Astrocyte of the spinal cord (primary cell): ENCODE results near the gene GCC2.
"Not testable (repeated sequence)": the region's sequence is repeated elsewhere in the genome, so short reads cannot be mapped to it uniquely, and the experiment has no call there.

Source experiments
- DNase-seq: peaks from one replicate; pipeline ENCODE4 v3.0.0; 2011; ENCODE audit warnings: low read depth, low spot score
- H3K4me3 ChIP-seq: 2 replicates; pipeline ENCODE4 v1.5.1; 2011; ENCODE audit warnings: low read depth, mild to moderate bottlenecking, low read length, moderate library complexity
- in situ Hi-C: cut with HindIII; loops from 2 replicates; pipeline ENCODE4 v1.10.0; 2017; ENCODE audit warnings: low sequenced_read_pairs
- TF ChIP-seq, protein P1 (sequence below): IDR thresholded peaks from 2 replicates; pipeline ENCODE4 v1.5.1; 2012; ENCODE audit warnings: low read depth, mild to moderate bottlenecking, low read length, inconsistent platforms

Gene GCC2

DNA sequence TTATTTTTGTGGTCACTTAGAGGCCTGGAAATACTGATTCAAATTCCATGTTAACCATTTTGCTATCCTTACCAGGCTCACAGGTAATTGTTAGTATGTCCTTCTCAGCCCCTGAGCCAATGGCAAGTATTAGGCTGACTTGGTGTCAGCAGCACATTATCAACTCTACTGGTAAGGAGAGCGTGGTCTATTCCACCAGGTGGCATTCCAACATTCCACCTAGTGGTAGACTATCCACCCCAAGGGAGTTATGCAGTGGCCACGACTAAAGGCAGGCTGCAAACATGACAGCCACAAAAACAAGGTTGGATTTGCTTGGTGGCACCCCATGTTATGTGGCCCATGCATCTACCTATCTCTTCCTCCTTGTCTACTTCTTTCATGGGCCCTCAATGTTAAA is 31.8 kb upstream of the GCC2 start:
- TF ChIP-seq, protein P1, sequence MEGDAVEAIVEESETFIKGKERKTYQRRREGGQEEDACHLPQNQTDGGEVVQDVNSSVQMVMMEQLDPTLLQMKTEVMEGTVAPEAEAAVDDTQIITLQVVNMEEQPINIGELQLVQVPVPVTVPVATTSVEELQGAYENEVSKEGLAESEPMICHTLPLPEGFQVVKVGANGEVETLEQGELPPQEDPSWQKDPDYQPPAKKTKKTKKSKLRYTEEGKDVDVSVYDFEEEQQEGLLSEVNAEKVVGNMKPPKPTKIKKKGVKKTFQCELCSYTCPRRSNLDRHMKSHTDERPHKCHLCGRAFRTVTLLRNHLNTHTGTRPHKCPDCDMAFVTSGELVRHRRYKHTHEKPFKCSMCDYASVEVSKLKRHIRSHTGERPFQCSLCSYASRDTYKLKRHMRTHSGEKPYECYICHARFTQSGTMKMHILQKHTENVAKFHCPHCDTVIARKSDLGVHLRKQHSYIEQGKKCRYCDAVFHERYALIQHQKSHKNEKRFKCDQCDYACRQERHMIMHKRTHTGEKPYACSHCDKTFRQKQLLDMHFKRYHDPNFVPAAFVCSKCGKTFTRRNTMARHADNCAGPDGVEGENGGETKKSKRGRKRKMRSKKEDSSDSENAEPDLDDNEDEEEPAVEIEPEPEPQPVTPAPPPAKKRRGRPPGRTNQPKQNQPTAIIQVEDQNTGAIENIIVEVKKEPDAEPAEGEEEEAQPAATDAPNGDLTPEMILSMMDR: no peak
- no peak for DNase-seq
- in situ Hi-C loops: no loop called here
- H3K4me3 ChIP-seq: no peak overlapping the region

DNA sequence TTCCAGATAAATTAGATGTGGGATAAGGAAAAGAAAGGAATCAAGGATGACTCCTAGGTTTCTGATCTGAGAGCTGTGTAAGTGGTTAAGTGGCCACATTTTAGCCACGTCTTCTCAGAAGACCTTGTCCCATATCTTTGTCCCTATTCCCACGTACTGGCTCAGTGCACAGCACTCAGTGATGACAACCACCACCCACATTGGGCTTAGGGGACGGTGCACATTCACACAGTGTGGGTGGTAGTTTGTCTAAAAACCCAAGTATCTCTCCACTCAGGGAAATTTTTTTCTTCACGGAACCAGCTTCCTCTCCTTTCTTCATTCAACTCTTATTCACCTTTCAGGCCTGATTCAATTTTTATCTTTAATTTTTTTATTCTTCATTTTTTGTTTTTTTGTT is 30.6 kb upstream of the GCC2 start:
- no peak overlapping the region for H3K4me3 ChIP-seq
- TF ChIP-seq, protein P1: no peak
- DNase-seq: no peak
- in situ Hi-C loops: no loop called here

DNA sequence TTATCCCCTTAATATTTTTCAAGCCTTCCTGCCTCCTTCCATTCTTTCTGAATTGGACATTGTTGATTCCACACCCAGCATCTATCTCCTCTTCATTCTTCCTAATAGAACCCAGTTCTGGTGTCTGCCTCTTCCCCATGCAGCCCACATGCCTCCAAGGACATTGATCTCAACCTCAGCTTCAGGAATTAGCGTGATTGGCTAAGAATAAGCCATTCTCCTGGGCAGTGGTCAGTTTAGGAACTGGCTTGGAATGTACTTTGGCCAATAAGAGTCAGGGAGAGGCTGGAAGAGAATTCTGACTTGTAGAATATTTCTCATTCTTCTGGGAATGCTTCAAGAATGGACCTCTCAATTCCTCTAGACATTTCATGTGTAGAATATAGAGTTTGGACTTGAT is 25.9 kb upstream of the GCC2 start:
- in situ Hi-C loops: no loop called here
- TF ChIP-seq, protein P1: no peak
- no peak overlapping the region for H3K4me3 ChIP-seq
- DNase-seq: no peak

DNA sequence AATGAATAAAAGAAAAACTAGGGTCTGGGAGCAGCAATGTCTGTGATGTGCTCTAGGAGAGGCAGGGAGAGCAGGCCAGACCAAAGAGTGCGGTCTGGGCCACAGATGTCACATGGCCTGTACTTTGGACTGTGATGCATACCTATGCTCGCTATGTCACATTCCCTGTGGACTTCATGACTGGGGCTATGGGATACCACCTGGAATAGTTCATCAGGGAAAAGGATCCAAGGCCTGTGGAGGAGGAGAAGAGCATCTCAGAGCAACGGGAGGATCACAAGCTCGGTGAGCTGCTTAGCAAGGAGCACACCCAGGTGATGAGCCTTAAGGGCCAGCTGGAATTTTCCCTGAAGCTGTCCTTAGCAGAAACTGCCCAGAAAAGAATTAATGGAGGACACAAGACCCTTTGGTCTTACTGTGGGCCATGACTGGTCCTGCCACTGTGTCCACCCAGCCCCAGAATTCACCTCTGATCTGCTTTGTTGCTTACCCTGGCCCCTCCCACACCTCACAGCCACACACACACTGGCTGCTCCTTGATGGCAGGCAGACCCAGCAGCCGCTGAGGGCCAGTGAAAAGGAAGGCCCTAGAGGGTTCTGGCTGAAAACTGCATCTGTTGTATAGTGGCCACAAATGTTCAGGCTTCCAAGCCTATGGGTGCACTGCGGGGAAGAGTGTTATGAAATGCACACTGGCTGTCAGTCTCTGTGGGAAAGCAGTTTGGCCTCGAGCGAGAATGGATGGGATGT is 25.3 kb upstream of the GCC2 start:
- no peak overlapping the region for H3K4me3 ChIP-seq
- in situ Hi-C loops: no loop called here
- TF ChIP-seq, protein P1: no peak
- no peak for DNase-seq

DNA sequence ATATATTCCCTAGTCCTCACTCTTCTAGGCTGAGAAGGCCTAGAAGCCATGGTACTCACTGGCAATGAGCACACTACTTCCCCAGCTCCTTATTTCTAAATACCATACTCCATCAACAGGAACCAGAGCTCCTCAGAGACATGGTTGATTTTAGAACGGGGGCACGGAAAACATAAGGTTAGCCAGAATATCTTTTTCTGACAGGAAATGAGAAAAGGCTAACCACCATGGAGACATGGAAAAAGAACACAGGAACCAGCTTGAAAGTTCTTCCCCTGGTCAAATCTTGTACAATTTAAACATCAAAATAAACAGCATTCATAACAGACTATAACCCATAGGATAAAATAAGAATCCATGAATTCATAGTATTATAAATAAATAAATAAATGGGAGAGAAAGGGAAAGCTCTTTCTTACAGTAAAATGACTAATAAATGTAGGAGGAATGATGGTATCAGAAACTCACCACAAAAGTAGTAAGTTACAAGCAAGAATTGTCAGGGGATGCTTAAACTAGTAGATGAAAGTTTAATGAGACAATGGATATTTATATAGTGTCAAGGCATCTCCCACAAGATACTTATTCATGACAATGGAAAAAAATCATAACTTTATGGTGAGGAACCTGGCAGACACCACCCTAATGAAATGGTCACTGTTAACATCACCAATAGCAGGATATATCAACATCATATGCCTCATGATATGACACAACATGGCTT is 20.6 kb upstream of the GCC2 start:
- H3K4me3 ChIP-seq: no peak overlapping the region
- TF ChIP-seq, protein P1: no peak
- in situ Hi-C loops: no loop called here
- DNase-seq: no peak

DNA sequence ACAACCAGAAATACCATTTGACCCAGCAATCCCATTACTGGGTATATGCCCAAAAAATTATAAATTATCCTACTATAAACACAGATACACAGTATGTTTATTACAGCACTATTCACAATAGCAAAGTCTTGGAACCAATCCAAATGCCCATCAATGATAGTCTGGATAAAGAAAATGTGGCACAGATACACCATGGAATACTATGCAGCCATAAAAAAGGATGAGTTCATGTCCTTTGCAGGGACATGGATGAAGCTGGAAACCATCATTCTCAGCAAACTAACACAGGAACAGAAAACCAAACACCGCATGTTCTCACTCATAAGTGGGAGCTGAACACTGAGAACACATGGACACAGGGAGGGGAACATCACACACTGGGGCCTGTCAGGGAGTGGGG is 13.4 kb upstream of the GCC2 start:
- in situ Hi-C loops, H3K4me3 ChIP-seq, DNase-seq: not testable (repeated sequence)

DNA sequence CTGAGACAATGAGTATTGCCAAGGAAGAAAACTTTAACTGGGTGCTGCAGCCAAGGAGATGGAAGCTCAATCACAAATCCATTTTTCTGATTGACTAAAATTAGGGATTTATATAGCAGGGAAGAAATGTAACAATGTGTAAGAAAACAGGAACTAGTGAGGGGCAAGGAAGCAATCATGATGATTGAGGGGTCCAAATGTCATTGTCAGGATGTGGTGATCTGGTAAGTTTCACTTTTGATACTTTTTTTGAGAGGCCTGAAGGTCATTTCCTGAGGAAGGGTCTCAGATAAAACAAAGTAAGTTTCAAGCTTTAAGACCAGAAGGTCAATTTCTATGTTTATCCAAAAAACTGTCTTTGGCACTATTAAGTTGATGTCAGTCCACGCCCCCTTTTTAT is 12.0 kb upstream of the GCC2 start:
- no peak for DNase-seq
- in situ Hi-C loops: no loop called here
- no peak overlapping the region for H3K4me3 ChIP-seq
- TF ChIP-seq, protein P1: no peak
